ENCODE data around the gene MTMR10.

DNA sequence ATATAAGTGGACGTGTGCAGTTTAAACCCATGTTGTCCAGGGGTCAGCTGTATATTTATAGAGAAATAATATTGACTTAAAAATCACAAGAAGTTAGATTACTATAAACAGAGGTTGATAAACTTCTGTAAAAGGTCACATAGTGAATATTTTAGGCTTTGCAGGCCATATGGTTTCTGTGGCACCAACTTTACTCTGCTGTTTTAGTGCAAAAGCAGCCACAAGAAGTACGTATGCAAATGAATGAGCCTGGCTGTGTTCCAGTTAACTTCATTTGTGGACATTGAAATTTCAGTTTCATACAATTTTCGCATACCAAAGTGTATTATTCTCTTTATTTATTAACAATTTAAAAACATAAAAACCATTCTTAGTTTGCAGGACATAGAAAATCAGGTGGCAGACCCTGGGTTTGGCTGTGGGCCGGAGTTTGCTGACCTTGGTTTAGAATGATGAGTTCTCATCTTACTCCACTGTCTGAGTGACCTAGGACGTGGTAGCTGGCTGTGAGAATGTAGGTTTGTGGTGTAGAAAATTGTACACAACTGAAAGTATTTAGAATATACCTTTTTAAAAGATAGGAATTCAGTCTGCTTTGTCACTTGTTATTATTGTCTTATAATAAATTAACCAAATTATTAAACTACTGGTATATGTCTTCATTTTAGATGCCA lies 71.4 kb downstream of the MTMR10 start:
- TF ChIP-seq, protein P1, sequence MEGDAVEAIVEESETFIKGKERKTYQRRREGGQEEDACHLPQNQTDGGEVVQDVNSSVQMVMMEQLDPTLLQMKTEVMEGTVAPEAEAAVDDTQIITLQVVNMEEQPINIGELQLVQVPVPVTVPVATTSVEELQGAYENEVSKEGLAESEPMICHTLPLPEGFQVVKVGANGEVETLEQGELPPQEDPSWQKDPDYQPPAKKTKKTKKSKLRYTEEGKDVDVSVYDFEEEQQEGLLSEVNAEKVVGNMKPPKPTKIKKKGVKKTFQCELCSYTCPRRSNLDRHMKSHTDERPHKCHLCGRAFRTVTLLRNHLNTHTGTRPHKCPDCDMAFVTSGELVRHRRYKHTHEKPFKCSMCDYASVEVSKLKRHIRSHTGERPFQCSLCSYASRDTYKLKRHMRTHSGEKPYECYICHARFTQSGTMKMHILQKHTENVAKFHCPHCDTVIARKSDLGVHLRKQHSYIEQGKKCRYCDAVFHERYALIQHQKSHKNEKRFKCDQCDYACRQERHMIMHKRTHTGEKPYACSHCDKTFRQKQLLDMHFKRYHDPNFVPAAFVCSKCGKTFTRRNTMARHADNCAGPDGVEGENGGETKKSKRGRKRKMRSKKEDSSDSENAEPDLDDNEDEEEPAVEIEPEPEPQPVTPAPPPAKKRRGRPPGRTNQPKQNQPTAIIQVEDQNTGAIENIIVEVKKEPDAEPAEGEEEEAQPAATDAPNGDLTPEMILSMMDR (IDR thresholded peaks at IDR 0.05), result no peak
- TF ChIP-seq POLR2AphosphoS5 (IDR thresholded peaks at IDR 0.05; ENCODE audit: low read depth, low read length) (no peak), TCF7L2 (IDR thresholded peaks at IDR 0.05; ENCODE audit: low read depth, low read length) (no peak)

Measured in Panc1 (cell line).